Measurements from ENCODE around the gene WNT9A. TPM values are rescaled to one million over a fixed set of nuclear protein-coding genes. Genes with fewer than 3 reads are reported as not detected.

WNT9A gene
- total and polyA plus RNA-seq, 12 donors, result 0.39 to 27.9 (median 3.8) TPM

DNA sequence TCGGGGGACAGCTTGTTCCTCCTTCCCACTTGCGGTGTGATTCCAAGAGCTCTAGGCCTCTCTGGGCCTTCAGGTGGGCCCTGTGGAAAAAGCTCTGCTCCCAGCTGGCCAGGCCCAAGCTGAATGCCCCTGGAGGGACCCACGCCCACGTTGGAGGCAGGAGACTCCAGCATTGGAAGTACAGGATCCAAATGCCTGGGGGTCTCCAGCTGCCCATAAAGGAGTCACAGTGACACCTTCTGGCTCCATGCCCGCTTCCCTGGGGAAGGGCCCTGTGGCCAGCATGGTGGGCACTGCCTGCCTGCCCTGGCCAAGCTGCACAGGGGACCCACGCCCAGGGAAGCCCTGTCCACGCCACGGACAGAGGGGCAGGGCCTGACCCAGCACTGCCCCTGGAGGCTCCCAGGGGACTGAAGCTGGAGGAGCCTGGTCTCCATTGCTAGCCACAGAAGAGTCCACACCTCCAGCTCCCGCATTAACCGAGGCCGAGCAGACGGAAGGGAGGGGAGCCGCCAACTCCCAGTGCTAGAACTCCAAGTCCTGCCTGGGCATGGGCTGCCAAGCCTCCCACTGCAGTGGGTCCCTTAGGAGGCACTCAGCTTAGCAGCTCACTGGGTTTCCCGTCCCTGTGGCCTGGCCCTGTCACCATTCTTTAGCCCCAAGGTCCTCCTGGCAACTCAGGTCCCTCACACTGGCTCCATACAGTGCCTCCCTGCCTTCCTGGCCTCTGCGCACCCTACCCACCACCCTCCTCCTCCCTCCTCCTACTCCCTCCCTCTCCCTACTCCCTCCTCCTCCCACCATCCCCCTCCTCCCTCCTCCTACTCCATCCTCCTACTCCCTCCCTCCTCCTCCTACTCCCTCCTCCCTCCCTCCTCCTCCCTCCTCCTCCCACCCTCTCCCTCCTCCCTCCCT lies 41.9 kb downstream of the WNT9A start:
- no peak overlapping the region for H3K4me3 ChIP-seq
- no peak for ATAC-seq
- H3K27ac ChIP-seq, result no peak overlapping the region
- TF ChIP-seq, protein P1, sequence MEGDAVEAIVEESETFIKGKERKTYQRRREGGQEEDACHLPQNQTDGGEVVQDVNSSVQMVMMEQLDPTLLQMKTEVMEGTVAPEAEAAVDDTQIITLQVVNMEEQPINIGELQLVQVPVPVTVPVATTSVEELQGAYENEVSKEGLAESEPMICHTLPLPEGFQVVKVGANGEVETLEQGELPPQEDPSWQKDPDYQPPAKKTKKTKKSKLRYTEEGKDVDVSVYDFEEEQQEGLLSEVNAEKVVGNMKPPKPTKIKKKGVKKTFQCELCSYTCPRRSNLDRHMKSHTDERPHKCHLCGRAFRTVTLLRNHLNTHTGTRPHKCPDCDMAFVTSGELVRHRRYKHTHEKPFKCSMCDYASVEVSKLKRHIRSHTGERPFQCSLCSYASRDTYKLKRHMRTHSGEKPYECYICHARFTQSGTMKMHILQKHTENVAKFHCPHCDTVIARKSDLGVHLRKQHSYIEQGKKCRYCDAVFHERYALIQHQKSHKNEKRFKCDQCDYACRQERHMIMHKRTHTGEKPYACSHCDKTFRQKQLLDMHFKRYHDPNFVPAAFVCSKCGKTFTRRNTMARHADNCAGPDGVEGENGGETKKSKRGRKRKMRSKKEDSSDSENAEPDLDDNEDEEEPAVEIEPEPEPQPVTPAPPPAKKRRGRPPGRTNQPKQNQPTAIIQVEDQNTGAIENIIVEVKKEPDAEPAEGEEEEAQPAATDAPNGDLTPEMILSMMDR (IDR thresholded peaks at IDR 0.05), result no peak
- H3K36me3 ChIP-seq, result no peaks in the 10 kb centered on the region
- H3K9me3 ChIP-seq, result no peaks in the 10 kb centered on the region
- 80 to 84% methylated on average over 15 of the region's 15 CpGs for WGBS, 2 donors
- peak in 1 of 2 donors; percentile 10 for DNase-seq
- intact Hi-C loops (cut with DNase I), result loop anchor here in 1 of 10 donors (2.0 kb wide), 1 partner anchor 15 kb away; no protein-coding TSS in a partner anchor
- H3K4me1 ChIP-seq, result no peaks in the 10 kb centered on the region
- no peaks in the 10 kb centered on the region for H3K27me3 ChIP-seq

- Histone ChIP-seq H3K27ac (no peak overlapping the region), H3K36me3 (no peaks in the 10 kb centered on the region), H3K27me3 (no peaks in the 10 kb centered on the region), H3K9me3 (no peaks in the 10 kb centered on the region), H3K4me1 (no peaks in the 10 kb centered on the region), H3K4me3 (no peak overlapping the region)
- intact Hi-C loops (cut with DNase I), result no loop called here
- WGBS, 2 donors, result 95 to 96% methylated on average over 14 of the region's 14 CpGs
- TF ChIP-seq, protein P1 (IDR thresholded peaks at IDR 0.05), result no peak
- peak in 1 of 2 donors; percentile 7 for DNase-seq
- ATAC-seq, result no peak
Measured at GRCh38 chr1:227904541-227905335, 43.0 kb downstream of the WNT9A start.

- intact Hi-C loops (cut with DNase I), result no loop called here
- DNase-seq, result peak in 1 of 2 donors; percentile 15
- 91% methylated on average over 22 of the region's 22 CpGs for WGBS, 2 donors
- no peaks in the 10 kb centered on the region for H3K27me3 ChIP-seq
- no peak overlapping the region for H3K27ac ChIP-seq
- no peak for ATAC-seq
- TF ChIP-seq, protein P1 (IDR thresholded peaks at IDR 0.05), result no peak
- no peaks in the 10 kb centered on the region for H3K36me3 ChIP-seq
- no peaks in the 10 kb centered on the region for H3K4me1 ChIP-seq
- H3K9me3 ChIP-seq, result no peaks in the 10 kb centered on the region
- no peak overlapping the region for H3K4me3 ChIP-seq
Measured at GRCh38 chr1:227903614-227904501, 43.9 kb downstream of the WNT9A start.
